Measurements from ENCODE around the gene PTBP1.

The PTBP1 gene

GRCh38 chr19:804419-805165, 7.3 kb downstream of the PTBP1 start:
- TF ChIP-seq, protein P1, sequence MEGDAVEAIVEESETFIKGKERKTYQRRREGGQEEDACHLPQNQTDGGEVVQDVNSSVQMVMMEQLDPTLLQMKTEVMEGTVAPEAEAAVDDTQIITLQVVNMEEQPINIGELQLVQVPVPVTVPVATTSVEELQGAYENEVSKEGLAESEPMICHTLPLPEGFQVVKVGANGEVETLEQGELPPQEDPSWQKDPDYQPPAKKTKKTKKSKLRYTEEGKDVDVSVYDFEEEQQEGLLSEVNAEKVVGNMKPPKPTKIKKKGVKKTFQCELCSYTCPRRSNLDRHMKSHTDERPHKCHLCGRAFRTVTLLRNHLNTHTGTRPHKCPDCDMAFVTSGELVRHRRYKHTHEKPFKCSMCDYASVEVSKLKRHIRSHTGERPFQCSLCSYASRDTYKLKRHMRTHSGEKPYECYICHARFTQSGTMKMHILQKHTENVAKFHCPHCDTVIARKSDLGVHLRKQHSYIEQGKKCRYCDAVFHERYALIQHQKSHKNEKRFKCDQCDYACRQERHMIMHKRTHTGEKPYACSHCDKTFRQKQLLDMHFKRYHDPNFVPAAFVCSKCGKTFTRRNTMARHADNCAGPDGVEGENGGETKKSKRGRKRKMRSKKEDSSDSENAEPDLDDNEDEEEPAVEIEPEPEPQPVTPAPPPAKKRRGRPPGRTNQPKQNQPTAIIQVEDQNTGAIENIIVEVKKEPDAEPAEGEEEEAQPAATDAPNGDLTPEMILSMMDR (conservative IDR thresholded peaks at IDR 0.05) = no peak
- no peak overlapping the region for H3K27ac ChIP-seq

- no peak overlapping the region for H3K27ac ChIP-seq
- TF ChIP-seq, protein P1 (conservative IDR thresholded peaks at IDR 0.05) = no peak
These were observed 7.9 kb downstream of the PTBP1 start for GRCh38 chr19:805166-805551.

- TF ChIP-seq, protein P1 (conservative IDR thresholded peaks at IDR 0.05) = no peak
- no peak overlapping the region for H3K27ac ChIP-seq
These were observed 8.6 kb downstream of the PTBP1 start for GRCh38 chr19:805600-806550.

DNA sequence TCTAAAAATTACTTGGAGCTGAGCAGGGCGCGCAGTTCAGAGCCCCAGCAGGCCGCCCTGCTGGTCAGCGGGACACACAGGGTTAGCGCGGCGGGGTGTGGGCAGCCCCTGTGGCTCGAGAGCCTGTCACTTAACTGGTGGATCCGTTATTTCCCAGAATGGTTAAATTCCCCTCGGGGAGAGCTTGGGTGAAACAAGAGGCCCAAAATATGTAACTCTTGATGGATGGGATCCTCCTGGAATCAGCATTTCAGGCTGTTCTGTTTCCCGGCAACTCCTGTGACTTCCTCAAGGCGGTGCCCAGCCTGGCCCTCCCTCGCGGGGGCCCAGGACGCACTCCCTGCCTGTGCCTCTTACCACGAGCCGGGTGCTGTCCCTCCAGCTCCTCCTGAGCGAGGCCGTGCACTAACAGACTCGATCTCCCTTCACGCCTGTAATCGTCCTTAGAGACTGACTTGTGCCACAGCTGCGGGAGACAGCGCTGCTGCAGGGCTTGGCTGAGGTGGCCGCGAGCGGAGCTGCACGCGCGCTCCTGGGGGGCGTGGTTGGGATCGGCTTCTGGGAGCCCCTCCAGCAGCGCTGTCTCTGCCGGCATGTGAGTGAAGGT, 9.7 kb downstream of the PTBP1 start:
- H3K27ac ChIP-seq = no peak overlapping the region
- TF ChIP-seq, protein P1 (conservative IDR thresholded peaks at IDR 0.05) = no peak

GRCh38 chr19:807627-808422, 10.6 kb downstream of the PTBP1 start:
- H3K27ac ChIP-seq = no peak overlapping the region
- TF ChIP-seq, protein P1 (conservative IDR thresholded peaks at IDR 0.05) = no peak

- TF ChIP-seq, protein P1 (conservative IDR thresholded peaks at IDR 0.05) = no peak
- H3K27ac ChIP-seq = no peak overlapping the region
These were observed 11.1 kb downstream of the PTBP1 start for GRCh38 chr19:808423-808775.

All from VCaP (cell line).